ENCODE measurements around the gene NTM. TPM values are rescaled to one million over a fixed set of nuclear protein-coding genes. Genes with fewer than 3 reads are reported as not detected.

Gene NTM
- total RNA-seq, 1 experiment from 2014 or later, result not detected

- CTCF ChIA-PET, result no interaction called here
Measured at GRCh38 chr11:131902421-131902820, 532.0 kb downstream of the NTM start.

More at GRCh38 chr11:131902421-131902820, 532.0 kb downstream of the NTM start:
- ChIA-PET RAD21 (ENCODE audit: low non-redundant PET in 1 of 2, low total read pairs in 2 of 2, uncharacterized antibody in 2 of 2, unreplicated experiment in 2 of 2) (no interaction called here), POLR2A (no interaction called here)
- TF ChIP-seq JUND (IDR thresholded peaks at IDR 0.05) (no peak), SP1 (IDR thresholded peaks at IDR 0.05; ENCODE audit: low read depth) (no peak), EZH2 (IDR thresholded peaks at IDR 0.05) (no peak), ZBTB33 (IDR thresholded peaks at IDR 0.05; ENCODE audit: extremely low read depth, insufficient replicate concordance, low read length) (no peak), REST (IDR thresholded peaks at IDR 0.05; ENCODE audit: low read depth) (no peak), YY1 (IDR thresholded peaks at IDR 0.05; ENCODE audit: extremely low read depth, insufficient replicate concordance, low read depth, low read length) (no peak), RAD21 (IDR thresholded peaks at IDR 0.05; ENCODE audit: low read depth) (no peak)
- no peak for ATAC-seq
- Histone ChIP-seq H3K9me2 (ENCODE audit: insufficient read depth) (no peaks in the 10 kb centered on the region), H3K4me3 (replicated peaks in 1 of 2; ENCODE audit: low read depth in 1 of 2, low read length in 2 of 2) (no peak overlapping the region), H3K27me3 (ENCODE audit: insufficient read depth, low read length) (no peaks in the 10 kb centered on the region), H3K36me3 (ENCODE audit: control insufficient read depth in 1 of 2, insufficient read depth in 2 of 2, low read length in 2 of 2) (no peaks in the 10 kb centered on the region), H3K27ac (ENCODE audit: low read depth, low read length) (no peak overlapping the region), H3K9ac (ENCODE audit: low read length) (no peak overlapping the region), H3K9me3 (ENCODE audit: control insufficient read depth in 1 of 2, insufficient read depth in 1 of 2, low read depth in 1 of 2, low read length in 2 of 2) (peaks cover 6 to 19% of the 10 kb centered on the region in 2 experiments; a peak in 2 of 4 replicates), H3K79me2 (ENCODE audit: insufficient read depth, low read length) (no peaks in the 10 kb centered on the region), H3K4me1 (ENCODE audit: control insufficient read depth in 1 of 2, insufficient read depth in 2 of 2, low read length in 2 of 2) (no peaks in the 10 kb centered on the region), H2AFZ (ENCODE audit: low read depth, low read length, poor library complexity, severe bottlenecking) (no peak overlapping the region), H3K4me2 (ENCODE audit: low read length) (no peak overlapping the region), H4K20me1 (ENCODE audit: insufficient read depth) (no peaks in the 10 kb centered on the region)
- BruUV-seq (replicated peaks), result no TSS peak
- DNase-seq (ENCODE audit: low read depth, low spot score), result no peak
- intact Hi-C loops (cut with micrococcal nuclease), result no loop called here

All from HCT116 (cell line).